CD4-positive, alpha-beta T cell treated with Interleukin-17A for 1 hour (primary cell): ENCODE measurements around the gene PSME2.

Experiments used
- DNase-seq: peaks from one replicate; pipeline ENCODE4 v3.0.0-alpha.2; 2020

PSME2 gene

GRCh38 chr14:24132976-24133375 lies 13.4 kb downstream of the PSME2 start:
- no peak for DNase-seq

GRCh38 chr14:24132061-24132685 lies 14.2 kb downstream of the PSME2 start:
- peak; percentile 35 for DNase-seq

GRCh38 chr14:24131549-24131966 lies 14.9 kb downstream of the PSME2 start:
- DNase-seq, result no peak

GRCh38 chr14:24130717-24131548 lies 15.5 kb downstream of the PSME2 start:
- DNase-seq, result no peak

GRCh38 chr14:24130380-24130716 lies 16.1 kb downstream of the PSME2 start, which contains the start of gene FITM1:
TSS of gene FITM1 (plus strand) at chr14:24130659. CDS start at chr14:24131564, 905 bp downstream.
- no peak for DNase-seq

GRCh38 chr14:24129410-24129998 lies 16.9 kb downstream of the PSME2 start:
- no peak for DNase-seq

GRCh38 chr14:24127673-24128072 lies 18.7 kb downstream of the PSME2 start:
- no peak for DNase-seq

- no peak for DNase-seq
Observed at GRCh38 chr14:24126939-24127338, 19.5 kb downstream of the PSME2 start.

GRCh38 chr14:24123424-24124417 lies 22.7 kb downstream of the PSME2 start:
- DNase-seq, result no peak

GRCh38 chr14:24122898-24123297 lies 23.5 kb downstream of the PSME2 start:
- no peak for DNase-seq

GRCh38 chr14:24122416-24122815 lies 24.0 kb downstream of the PSME2 start:
- no peak for DNase-seq

- DNase-seq, result no peak
Observed at GRCh38 chr14:24121210-24121609, 25.2 kb downstream of the PSME2 start.

- DNase-seq, result no peak
Observed at GRCh38 chr14:24119691-24120090, 26.7 kb downstream of the PSME2 start.

GRCh38 chr14:24117179-24117578 lies 29.2 kb downstream of the PSME2 start:
- DNase-seq, result no peak

- DNase-seq, result no peak
Observed at GRCh38 chr14:24116128-24116814, 30.1 kb downstream of the PSME2 start.

GRCh38 chr14:24115422-24116127 lies 30.8 kb downstream of the PSME2 start:
- no peak for DNase-seq

GRCh38 chr14:24114532-24115421 lies 31.6 kb downstream of the PSME2 start, which contains the start of the genes DCAF11 and NRL:
TSS of gene DCAF11 (plus strand) at chr14:24114777. CDS start at chr14:24115595, 818 bp downstream.
TSS of gene NRL (minus strand) at chr14:24114949. CDS start at chr14:24082848, 32,101 bp downstream.
- peak; percentile 100 for DNase-seq

- DNase-seq, result peak; percentile 90
Observed at GRCh38 chr14:24113801-24114531, 32.4 kb downstream of the PSME2 start.

- DNase-seq, result no peak
Observed at GRCh38 chr14:24113379-24113800, 33.0 kb downstream of the PSME2 start.
